ENCODE data around the gene UBR3. TPM values are rescaled to one million over a fixed set of nuclear protein-coding genes. Genes with fewer than 3 reads are reported as not detected.
"Not testable (repeated sequence)": the region's sequence is repeated elsewhere in the genome, so short reads cannot be mapped to it uniquely, and the experiment has no call there.

Gene UBR3
- polyA plus RNA-seq, 1 donor: 48.9 TPM

DNA sequence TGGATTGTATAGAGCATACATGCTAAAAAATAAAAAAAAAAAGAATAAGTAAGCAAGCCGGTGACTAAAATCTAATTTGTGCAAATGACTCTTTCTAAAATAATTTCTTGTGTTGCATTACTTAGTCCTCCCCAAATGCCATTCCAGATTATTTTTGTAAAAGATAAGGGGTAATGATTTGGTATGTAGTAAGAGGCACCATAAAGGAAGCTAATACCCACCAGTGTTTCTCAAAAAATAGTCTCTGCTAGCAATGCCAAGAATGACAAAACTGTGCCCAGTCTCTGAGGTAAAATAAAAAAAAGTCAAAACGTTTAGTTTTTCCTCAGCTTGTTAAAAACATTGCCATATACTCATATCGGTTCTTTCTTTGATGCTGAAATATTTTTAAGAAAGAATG is 5.2 kb upstream of the UBR3 start:
- DNase-seq (ENCODE audit: low read depth): no peak

DNA sequence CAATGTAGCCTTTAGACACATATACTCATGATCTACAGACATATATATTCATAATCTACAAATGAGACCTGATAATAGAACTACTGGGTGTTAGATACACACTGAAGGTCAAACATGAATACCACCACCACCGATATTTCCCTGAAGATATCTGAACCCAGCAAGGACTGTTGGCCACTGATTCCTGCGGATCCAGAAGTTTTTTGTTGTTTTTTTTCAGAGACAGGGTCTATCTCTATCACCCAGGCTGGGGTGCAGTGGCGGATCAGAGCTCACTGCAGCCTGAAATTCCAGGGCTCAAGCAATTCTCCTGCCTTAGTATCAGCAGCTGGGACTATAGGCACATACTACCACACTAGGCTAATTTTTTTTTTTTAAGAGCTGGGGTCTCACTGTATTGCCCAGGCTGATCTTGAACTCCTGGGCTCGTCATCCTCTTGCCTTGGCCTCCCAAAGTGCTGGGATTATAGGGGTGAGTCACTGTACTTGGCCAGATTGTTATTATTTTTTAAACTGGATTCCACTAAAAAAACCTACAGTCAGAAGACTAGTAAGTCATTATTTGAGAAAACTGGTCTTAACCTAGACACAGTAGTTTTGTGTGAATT is 4.4 kb upstream of the UBR3 start:
- DNase-seq (ENCODE audit: low read depth): no peak

DNA sequence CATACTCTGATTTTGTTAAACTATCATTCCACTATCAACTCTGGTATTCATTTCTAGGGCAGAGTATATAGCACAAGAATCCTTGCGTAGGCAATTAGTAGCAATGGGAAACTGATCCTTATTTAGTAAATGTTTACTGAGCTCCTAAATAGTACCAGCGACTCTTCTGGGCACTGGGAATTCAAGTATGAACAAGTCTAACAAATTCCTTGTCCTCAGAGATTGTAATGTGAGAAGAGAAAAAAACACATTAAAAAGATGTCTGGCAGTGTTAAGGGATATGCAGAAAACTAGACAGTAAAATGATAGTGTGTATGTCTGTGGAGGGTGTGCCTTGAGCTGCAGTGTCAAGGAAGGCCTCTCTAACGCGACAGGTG is 3.3 kb upstream of the UBR3 start:
- DNase-seq (ENCODE audit: low read depth): no peak

DNA sequence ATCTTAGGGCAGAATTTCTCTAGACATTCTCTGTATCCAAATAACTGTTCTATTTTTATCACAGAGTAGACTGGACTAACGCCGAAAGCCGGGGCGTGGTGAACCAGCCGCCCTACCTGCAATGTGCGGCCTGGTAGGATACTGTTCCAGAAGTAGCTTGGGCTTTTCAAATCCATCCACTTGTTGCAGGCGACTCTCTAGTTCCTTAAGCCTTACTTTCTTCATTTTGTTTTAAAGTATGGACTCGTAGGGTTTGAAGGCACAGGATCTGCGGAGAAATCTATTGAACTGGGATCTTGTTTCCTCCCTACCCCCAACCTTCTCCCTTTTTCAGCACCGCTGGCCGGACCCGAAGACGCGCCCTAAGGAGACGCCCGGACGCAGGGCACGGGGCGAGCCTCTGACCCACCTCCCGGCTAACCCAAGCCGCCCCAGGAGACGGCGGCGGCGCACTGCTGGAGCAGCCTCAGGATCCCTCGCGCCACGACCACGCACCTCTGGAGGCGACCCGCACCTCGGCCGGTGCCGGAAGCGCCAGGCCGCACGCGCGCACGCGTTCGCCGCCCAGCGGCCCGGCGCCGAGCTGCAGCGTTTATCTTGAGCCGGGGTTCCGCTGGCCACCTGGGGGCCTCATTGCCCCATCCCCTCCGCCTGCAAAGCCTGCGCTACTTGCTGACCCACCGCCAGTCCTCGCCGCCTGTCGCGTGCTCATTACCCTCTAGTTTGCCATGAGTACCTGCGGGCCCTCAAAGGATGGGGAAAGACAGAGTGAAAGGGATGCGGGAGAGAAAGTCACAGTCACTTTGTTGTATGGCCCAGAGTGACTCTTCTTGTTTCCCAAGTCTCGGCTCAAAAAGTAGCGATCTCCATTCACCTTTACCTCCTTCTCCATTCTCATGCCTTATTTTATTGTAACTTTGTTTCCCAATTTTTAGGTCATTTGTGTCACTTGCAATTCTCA is 2.6 kb upstream of the UBR3 start, which contains the start of gene METTL5:
METTL5 (minus strand) TSS at position 533 of the 961 bp plus-strand sequence; CDS start at position 225, 308 bp downstream.
- DNase-seq (ENCODE audit: low read depth): peak; percentile 50

DNA sequence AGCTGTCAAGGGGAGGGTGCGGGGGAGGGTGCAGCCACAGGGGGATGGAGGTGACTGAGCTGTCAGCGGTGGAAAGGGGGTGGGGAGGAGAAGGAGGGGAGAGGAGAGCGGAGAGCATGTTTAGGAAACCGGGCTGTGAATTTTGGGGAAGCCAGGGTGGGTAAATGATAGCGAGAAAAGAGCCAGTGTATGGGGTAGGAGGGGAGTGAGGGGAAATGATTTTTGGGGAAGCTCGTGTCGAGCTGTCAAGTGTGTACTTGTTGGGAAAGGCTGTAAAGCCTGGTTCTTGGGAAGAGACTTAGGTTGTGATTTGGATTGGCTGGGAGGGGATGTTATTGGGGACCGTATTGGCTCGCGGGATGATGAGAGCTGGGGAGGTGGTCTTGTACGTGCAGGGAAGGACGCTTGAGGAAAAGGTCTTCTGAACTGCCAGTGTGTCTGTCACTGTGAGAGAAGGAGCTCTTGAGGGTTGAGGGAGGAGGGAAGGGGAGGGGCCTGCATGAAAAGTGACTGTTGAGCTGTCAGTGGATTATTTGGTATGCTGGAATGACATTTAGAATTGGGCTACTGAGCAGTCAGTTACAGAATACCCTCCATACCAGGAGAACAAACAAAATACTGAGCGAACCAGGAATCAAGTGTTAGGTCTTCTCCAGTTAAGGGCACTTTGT is 1.0 kb downstream of the UBR3 start:
- DNase-seq (ENCODE audit: low read depth): no peak

DNA sequence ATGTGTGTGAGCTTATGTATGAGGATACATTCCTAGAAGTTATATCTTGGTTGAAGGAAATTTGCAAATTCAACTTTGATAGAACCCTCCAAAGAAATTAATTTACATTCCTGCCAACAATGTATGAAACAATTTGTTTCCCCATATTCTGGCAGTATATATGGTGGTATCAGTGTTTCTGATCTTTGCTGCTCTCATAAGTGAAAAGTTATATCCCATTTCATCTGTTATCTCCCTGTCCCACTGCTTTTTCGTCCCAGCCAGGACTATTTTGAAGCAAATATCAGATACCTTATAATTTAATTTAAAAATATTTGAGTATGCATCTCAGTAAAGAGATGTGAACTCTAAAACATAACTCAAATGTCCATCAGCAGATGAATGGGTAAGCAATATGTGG is 7.1 kb downstream of the UBR3 start:
- DNase-seq (ENCODE audit: low read depth): no peak

DNA sequence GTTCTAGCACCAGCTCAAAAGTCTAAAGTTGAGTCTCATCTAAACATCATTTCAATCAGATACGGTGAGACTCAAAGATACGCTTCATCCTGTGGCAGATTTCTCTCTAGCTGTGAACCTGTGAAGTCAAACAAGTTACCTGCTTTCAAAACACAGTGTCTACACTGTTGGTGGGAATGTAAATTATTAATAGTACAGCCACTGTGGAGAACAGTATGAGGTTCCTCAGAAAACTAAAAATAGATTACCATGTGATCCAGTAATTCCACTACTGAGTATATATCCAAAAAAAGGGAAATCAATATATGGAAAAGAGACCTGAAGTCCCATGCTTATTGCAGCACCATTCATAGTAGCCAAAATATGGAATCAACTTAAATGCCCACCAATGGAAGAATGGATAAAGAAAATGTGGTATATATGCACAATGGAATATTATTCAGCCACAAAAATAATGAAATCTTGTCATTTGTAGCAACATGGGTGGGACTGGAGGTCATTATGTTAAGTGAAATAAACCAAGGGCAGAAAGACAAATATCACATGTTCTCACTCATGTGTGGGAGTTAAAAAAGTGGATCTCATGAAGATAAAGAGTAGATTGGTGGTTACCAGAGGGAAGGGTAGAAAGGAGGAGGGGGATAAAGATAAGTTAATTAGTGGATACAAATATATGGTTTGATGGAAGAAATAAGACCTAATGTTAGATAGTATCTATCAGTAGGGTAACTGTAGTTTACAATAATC is 11.7 kb downstream of the UBR3 start:
- no peak for DNase-seq (ENCODE audit: low read depth)

DNA sequence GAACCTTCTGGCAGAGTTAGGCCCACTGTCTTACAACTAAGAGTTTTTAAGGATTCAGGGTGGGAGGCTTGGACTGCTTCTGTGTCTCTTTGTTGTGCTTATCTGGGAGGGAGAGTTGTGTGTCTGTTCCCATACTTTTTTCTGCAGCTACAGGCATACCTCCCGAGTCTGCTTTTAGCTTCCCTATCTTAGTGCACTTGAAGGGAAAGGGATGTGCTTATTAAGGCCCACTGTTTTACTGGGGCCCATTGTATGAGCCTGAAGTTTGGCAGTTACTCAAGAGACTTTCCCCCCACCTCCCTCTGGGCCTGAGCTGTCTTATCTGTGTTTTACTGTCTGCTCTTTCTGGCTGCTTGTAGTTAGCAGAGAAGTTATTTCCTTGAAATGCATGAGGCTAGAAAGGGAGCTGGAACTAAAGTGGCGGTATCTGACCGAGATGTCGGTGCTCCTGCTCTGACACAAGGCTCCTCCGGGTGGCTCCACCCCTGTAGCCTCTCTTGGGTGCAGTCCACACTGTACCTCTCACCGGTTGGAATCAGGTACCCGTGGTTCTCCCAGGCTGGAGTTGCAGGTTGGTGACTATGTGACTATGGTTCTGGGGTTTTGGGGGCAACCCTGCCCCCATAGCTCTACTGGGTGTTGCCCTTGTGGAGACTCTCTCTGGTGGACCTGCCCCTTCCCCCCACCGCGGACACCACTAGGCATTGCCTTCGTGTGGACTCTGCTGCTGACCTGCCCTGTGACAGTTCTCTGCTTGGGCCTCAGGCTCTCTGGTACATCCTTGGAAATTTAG is 12.9 kb downstream of the UBR3 start:
- DNase-seq (ENCODE audit: low read depth): no peak

DNA sequence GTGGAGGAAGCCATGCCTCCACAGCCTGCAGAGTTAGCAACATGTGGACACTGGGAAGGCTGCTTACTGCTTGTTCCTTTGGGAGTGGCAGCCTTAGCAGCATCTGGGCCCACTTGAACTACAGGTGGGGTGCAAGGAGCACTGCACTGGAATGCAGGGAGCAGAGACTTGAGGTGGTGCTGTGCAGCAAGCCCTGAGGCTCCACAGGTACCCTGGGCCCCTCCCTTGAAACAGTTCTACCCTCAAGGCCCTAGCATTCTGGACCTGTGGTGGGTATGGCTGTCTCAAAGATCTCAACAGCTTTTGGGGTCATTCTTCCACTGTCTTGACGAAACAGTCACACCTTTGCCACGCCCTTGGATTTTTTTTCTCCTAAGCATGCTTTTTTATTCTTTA is 13.5 kb downstream of the UBR3 start:
- no peak for DNase-seq (ENCODE audit: low read depth)

DNA sequence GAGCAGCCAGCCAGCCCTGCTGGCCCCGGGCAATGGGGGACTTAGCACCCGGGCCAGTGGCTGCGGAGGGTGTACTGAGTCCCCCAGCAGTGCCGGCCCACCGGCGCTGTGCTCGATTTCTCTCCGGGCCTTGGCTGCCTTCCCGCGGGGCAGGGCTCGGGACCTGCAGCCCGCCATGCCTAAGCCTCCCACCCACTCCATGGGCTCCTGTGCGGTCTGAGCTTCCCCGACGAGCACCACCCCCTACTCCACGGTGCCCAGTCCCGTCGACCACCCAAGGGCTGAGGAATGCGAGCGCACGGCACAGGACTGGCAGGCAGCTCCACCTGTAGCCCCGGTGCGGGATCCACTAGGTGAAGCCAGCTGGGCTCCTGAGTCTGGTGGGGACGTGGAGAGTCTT is 14.4 kb downstream of the UBR3 start:
- DNase-seq (ENCODE audit: low read depth): not testable (repeated sequence)

DNA sequence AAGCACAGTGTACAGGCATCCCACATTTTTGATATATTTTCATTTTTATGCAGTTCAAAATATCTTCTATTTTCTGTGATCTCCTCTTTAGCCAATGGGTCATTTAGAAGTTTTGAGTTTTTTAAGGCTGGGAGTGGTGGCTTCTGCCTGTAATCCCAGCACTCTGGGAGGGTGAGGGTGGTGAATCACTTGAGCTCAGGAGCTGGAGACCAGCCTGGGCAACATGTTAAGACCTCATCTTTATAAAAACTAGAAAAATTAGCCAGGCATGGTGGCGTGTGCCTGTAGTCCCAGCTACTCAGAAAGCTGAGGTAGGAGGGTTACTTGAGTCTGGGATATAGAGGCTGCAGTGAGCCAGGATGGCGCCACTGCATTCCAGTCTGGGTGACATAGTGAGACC is 17.8 kb downstream of the UBR3 start:
- no peak for DNase-seq (ENCODE audit: low read depth)

DNA sequence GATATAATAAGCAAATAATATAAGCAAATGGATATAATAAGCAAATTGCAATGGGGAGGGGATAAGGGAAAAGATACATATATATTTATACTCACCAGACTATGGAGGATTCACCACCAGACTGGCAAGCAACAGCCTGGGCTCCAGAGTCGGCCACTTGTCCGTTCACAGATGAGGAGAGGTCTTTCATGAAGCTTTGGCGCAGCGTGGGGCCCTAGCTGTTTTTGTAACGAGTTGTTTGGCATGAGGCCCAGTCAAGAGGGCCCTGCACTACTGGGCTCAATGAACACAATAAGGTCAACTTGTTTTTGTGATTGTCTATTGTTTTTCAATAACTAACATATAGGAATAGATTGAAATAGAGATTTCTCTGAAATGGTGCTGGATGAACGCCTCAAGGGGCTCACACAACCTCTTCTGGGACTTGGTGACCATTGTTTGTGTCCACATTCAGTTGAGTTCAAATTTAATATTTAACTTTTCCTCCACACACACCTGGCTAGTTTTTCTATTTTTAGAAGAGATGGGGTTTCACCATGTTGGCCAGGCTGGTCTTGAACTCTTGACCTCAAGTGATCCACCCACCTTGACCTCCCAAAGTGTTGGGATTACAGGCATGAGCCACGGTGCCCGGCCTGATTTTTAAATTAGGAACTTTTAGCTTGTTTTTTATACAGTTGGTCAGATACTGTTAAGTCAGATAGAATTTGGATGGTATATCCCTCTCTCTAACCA is 21.9 kb downstream of the UBR3 start:
- not testable (repeated sequence) for DNase-seq (ENCODE audit: low read depth)

DNA sequence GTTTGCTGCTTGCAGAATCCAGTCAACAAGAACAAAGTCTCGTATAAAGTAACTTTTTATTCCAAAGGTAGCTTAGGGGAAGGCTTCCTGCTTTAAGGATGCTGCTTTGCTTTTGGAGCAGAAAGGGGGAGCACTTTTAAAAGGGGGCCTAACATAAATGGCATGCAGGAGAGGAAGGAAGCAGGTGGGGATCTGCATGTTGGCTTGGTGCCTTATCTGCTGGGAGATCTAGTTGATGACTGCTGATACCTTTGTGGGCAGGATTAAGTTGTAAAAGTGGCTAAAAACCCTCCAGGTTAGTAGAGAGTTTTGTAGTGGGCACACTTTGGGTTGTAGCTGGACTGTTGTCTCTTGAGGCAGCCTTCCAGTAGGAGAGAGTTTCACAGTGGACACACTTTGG is 22.5 kb downstream of the UBR3 start:
- no peak for DNase-seq (ENCODE audit: low read depth)

DNA sequence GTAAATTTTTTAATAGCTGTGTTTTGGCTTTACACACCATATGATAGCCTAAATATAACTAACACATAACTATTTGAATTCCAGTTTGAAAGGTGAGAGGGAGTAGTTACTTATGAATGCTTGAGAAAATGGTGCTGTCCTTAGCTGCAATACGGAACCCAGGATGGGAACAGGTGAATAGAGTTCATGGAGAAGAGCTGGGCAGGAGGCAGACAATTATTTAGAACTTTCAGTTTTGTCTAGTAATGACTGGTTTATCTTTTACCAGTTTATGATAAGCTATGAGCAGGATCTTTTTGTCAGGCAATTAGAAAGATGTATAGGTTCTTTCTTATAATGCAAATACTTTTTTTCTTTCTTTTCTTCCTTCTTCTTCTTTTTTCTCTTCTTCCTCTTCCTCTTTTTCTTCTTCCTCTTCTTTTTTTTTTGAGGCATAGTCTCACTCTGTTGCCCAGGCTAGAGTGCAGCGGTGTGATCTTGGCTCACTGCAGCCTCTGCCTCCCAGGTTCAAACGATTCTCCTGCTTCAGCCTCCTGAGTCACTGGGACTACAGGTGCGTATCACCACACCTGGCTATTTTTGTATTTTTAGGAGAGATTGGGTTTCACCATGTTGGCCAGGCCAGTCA is 25.9 kb downstream of the UBR3 start:
- DNase-seq (ENCODE audit: low read depth): no peak

DNA sequence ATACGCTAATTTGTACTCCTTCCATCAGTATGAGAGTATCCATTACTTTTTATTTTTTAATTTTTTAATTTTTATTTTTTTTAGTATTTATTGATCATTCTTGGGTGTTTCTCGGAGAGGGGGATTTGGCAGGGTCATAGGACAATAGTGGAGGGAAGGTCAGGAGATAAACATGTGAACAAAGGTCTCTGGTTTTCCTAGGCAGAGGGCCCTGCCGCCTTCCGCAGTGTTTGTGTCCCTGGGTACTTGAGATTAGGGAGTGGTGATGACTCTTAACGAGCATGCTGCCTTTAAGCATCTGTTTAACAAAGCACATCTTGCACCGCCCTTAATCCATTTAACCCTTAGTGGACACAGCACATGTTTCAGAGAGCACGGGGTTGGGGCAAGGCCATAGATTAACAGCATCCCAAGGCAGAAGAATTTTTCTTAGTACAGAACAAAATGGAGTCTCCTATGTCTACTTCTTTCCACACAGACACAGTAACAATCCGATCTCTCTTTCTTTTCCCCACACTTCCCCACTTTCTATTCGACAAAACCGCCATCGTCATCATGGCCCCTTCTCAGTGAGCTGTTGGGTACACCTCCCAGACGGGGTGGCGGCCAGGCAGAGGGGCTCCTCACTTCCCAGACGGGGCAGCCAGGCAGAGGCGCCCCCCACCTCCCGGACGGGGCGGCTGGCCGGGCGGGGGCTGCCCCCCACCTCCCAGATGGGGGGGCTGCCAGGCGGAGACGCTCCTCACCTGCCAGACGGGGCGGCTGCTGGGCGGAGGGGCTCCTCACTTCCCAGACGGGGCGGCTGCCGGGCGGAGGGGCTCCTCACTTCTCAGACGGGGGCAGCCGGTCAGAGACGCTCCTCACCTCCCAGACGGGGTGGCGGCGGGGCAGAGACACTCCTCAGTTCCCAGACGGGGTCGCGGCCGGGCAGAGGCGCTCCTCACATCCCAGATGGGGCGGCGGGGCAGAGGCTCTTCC is 28.3 kb downstream of the UBR3 start:
- not testable (repeated sequence) for DNase-seq (ENCODE audit: low read depth)

DNA sequence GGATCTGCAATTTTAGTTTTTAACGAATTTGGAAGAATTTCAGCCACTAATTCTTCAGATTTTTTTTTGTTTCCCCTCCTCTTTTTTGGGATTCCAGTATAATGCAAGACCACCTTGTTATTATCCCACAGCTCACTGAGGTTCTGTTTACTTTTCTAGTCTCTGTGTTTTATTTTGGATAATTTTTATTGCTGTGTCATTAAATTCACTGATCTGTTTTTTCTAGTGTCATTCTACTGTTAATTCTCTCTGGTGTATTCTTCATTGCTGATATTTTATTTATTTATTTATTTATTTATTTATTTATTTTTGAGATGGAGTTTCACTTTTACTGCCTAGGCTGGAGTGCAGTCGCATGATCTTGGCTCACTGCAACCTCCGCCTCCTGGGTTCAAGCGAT is 32.2 kb downstream of the UBR3 start:
- no peak for DNase-seq (ENCODE audit: low read depth)

DNA sequence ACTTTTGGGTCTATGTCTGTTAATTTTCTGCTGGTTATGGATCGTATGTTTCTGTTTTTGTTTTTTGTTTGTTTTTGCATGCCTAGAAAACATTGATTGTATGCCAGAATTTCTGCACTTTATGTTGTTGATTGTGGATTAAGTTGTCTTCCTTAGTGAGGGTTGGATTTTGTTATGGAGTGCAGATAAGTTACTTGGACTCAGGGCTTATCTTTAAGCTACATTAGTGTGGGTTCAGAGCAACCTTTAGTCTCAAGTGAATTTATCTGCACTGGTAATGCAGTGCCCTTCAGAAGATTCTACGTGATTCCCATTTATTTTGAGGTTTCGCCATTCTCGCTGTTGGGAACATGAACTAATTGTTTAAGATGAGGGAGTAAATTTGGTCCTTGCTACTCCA is 32.9 kb downstream of the UBR3 start:
- DNase-seq (ENCODE audit: low read depth): no peak

DNA sequence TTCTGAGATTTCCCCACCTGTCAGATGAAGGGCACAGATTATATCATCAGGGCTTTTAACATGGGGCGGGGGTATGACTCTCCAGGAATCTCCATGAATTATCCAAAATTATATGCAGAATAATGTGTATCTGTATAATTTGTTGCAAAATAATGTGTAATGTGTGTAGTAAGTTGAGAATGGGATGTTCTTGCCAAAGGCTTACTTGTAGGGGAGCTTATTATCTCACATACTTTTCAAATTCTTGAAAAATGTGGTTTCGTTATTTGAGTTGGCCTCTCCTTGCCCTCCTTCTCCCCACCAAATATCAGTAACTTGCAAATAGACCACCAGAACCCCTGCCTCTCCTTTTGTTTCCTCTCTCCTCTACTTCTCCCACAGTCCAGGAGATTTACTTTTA is 35.6 kb downstream of the UBR3 start:
- DNase-seq (ENCODE audit: low read depth): no peak

DNA sequence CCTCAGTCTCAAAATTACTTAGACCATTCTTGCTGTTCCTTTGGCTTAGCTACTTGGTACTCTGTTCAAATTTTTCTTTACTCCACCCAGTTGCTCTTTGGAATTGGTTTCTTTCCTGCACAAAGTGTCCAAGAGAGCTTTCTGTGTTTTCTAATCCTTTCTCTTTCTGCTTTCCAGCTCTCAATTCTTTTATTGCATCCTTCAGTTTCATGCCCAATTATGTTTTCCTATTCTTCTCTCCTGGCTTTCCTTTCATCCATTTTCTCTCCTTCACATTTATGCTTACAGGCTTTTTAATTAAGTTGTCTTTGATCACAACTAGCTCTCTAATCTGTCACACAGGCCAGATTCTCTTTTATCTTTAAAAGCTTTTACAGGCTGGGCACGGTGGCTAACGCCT is 38.2 kb downstream of the UBR3 start:
- DNase-seq (ENCODE audit: low read depth): no peak
